Loucy (cell line): ENCODE results near the gene C1orf159.

Source experiments
- H2AFZ ChIP-seq: fragments of 200-600 bp; sonication (generic); 2 replicates; pipeline ENCODE4 v1.6.0; 2016; ENCODE audit warnings: antibody characterized with exemption, mild to moderate bottlenecking, low read length, moderate library complexity
- H3F3A ChIP-seq: fragments of 200-600 bp; 2 replicates; pipeline ENCODE4 v1.6.0; 2016; ENCODE audit warnings: antibody characterized with exemption, low read depth, mild to moderate bottlenecking
- H3K27me3 ChIP-seq: fragments of 200-600 bp; sonication (generic); 2 replicates; pipeline ENCODE4 v1.6.1; 2014; ENCODE audit warnings: low read length, mild to moderate bottlenecking; ENCODE audit not compliant: insufficient read depth, poor library complexity, severe bottlenecking
- H3K36me3 ChIP-seq: fragments of 200-600 bp; sonication (generic); 2 replicates; pipeline ENCODE4 v1.6.1; 2016; ENCODE audit warnings: low read length; ENCODE audit not compliant: insufficient read depth
- H3K4me1 ChIP-seq: fragments of 200-600 bp; sonication (generic); 2 replicates; pipeline ENCODE4 v1.5.1; 2014; ENCODE audit warnings: low read length, mild to moderate bottlenecking; ENCODE audit not compliant: insufficient read depth, poor library complexity, severe bottlenecking
- H3K4me2 ChIP-seq: fragments of 200-600 bp; sonication (generic); 2 replicates; pipeline ENCODE4 v1.6.0; 2014; ENCODE audit warnings: antibody characterized with exemption, low read length, low read depth, mild to moderate bottlenecking; ENCODE audit not compliant: poor library complexity, severe bottlenecking
- H3K4me3 ChIP-seq: fragments of 200-600 bp; sonication (generic); 2 replicates; pipeline ENCODE4 v1.5.1; 2014; ENCODE audit warnings: low read length, mild to moderate bottlenecking, mixed read lengths; ENCODE audit not compliant: poor library complexity, severe bottlenecking
- H3K79me2 ChIP-seq: fragments of 200-600 bp; sonication (generic); 2 replicates; pipeline ENCODE4 v1.6.1; 2014; ENCODE audit warnings: low read length; ENCODE audit not compliant: insufficient read depth
- H3K9ac ChIP-seq: fragments of 200-600 bp; sonication (generic); 2 replicates; pipeline ENCODE4 v1.6.0; 2014; ENCODE audit warnings: mild to moderate bottlenecking, low read depth, low read length, moderate library complexity; ENCODE audit not compliant: poor library complexity, severe bottlenecking
- H3K9me2 ChIP-seq: fragments of 200-600 bp; sonication (generic); replicated peaks from 2 replicates; pipeline ENCODE4 v1.6.1; 2016; ENCODE audit warnings: low read depth, low read length, mixed read lengths
- H3K9me3 ChIP-seq: fragments of 200-600 bp; sonication (generic); 2 replicates; pipeline ENCODE4 v1.6.1; 2014; ENCODE audit warnings: mild to moderate bottlenecking, antibody characterized with exemption, low read length, low read depth; ENCODE audit not compliant: insufficient read depth
- H4K20me1 ChIP-seq: fragments of 200-600 bp; sonication (generic); 2 replicates; pipeline ENCODE4 v1.6.0; 2014; ENCODE audit warnings: antibody characterized with exemption, low read length, mild to moderate bottlenecking; ENCODE audit not compliant: insufficient read depth, poor library complexity, severe bottlenecking
- CTCF ChIP-seq: fragments of 200-600 bp; sonication (generic); conservative IDR thresholded peaks from 2 replicates; pipeline ENCODE4 v1.5.1; 2014; ENCODE audit warnings: mild to moderate bottlenecking, antibody characterized with exemption, low read length
- EZH2phosphoT487 ChIP-seq: fragments of 200-600 bp; IDR thresholded peaks from 2 replicates; pipeline ENCODE4 v1.6.1; 2018; ENCODE audit warnings: antibody characterized with exemption, mild to moderate bottlenecking, moderate library complexity, borderline replicate concordance

The C1orf159 gene

GRCh38 chr1:1111516-1112236, 4.2 kb downstream of the C1orf159 start:
- H3K4me1 ChIP-seq = no peaks in the 10 kb centered on the region
- no peaks in the 10 kb centered on the region for H3K27me3 ChIP-seq
- H2AFZ ChIP-seq = no peak overlapping the region
- H3K4me2 ChIP-seq = no peak overlapping the region
- no peaks in the 10 kb centered on the region for H4K20me1 ChIP-seq
- no peaks in the 10 kb centered on the region for H3K9me2 ChIP-seq
- no peak overlapping the region for H3K9ac ChIP-seq
- H3F3A ChIP-seq = no peaks in the 10 kb centered on the region
- H3K4me3 ChIP-seq = no peak overlapping the region
- H3K79me2 ChIP-seq = peaks cover 12% of the 10 kb centered on the region; the same call in 1 of the 2 replicates
- peaks cover 5% of the 10 kb centered on the region; the same call in 1 of the 2 replicates for H3K9me3 ChIP-seq
- no peak for TF ChIP-seq EZH2phosphoT487
- TF ChIP-seq CTCF = no peak
- H3K36me3 ChIP-seq = no peaks in the 10 kb centered on the region

- Histone ChIP-seq H3K4me3 (no peak overlapping the region), H3K9ac (no peak overlapping the region), H3K9me2 (no peaks in the 10 kb centered on the region), H3K36me3 (no peaks in the 10 kb centered on the region), H3K9me3 (peaks cover 5% of the 10 kb centered on the region; the same call in 1 of the 2 replicates), H3K4me1 (no peaks in the 10 kb centered on the region), H2AFZ (no peak overlapping the region), H3K4me2 (no peak overlapping the region), H3K27me3 (no peaks in the 10 kb centered on the region), H4K20me1 (no peaks in the 10 kb centered on the region), H3F3A (no peaks in the 10 kb centered on the region), H3K79me2 (peaks cover 12% of the 10 kb centered on the region; the same call in 1 of the 2 replicates)
- TF ChIP-seq CTCF (no peak), EZH2phosphoT487 (no peak)
Observed at GRCh38 chr1:1110561-1110971, 5.3 kb downstream of the C1orf159 start.

GRCh38 chr1:1109743-1110142, 6.1 kb downstream of the C1orf159 start:
- no peaks in the 10 kb centered on the region for H3K36me3 ChIP-seq

More at GRCh38 chr1:1109743-1110142, 6.1 kb downstream of the C1orf159 start:
- Histone ChIP-seq H2AFZ (no peak overlapping the region), H4K20me1 (no peaks in the 10 kb centered on the region), H3F3A (no peaks in the 10 kb centered on the region), H3K9me3 (peaks cover 5% of the 10 kb centered on the region; the same call in 1 of the 2 replicates), H3K79me2 (peaks cover 7% of the 10 kb centered on the region; the same call in 1 of the 2 replicates), H3K9me2 (no peaks in the 10 kb centered on the region), H3K4me1 (peaks cover 1% of the 10 kb centered on the region), H3K27me3 (no peaks in the 10 kb centered on the region), H3K4me2 (no peak overlapping the region), H3K9ac (no peak overlapping the region), H3K4me3 (no peak overlapping the region)
- TF ChIP-seq CTCF (no peak), EZH2phosphoT487 (no peak)
